GM19193 (cell line): ENCODE data around the gene PKD2.

Experiments used
- POLR2A ChIP-seq: IDR thresholded peaks from 4 replicates; pipeline ENCODE4 v1.6.1; 2011; ENCODE audit not compliant: insufficient read depth, insufficient read length; ENCODE audit errors: extremely low read depth

The PKD2 gene

GRCh38 chr4:87981486-87981885 lies 25.9 kb upstream of the PKD2 start:
- no peak for TF ChIP-seq POLR2A

GRCh38 chr4:87982036-87982435 lies 25.4 kb upstream of the PKD2 start:
- no peak for TF ChIP-seq POLR2A

- TF ChIP-seq POLR2A, result no peak
Measured at GRCh38 chr4:87982446-87983010, 24.9 kb upstream of the PKD2 start.

- no peak for TF ChIP-seq POLR2A
Measured at GRCh38 chr4:87983996-87984395, 23.4 kb upstream of the PKD2 start.

DNA sequence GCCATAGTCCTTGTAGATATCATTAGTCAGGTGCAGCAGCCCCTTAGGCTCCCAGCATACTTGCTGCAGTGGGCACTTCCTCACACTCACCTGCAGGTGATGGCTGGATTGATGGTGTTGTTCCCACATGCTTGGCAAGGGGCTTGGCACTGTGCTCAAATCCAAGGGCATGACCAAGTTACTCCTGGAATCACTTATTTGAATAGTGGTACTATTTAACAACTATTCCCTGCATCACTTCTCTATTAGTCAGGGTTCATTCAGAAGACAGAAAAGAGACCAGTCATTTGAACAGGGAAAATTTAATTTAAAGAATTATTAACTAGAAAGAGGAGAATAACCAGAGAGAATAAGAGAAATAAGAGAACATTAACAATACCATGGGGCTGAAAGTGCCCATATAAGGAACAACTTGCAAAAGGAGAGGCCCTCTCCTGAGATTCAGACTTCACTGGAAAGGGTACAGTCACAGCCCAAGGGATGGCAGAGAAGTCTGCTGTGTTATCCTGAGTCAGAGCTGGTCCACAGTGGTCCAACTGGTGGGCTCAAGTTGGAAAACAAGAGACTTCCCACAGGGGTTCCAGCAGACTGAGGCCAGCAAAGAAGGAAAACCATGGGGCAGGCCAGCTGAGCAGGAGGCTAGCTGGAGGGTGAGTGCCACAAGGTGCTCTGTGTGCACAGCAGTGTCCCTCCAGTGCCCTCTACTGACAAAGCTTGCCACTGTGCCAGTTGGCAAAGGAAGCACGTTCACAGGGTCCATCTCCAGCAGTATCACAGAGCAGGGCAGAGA lies 22.1 kb upstream of the PKD2 start:
- TF ChIP-seq POLR2A, result no peak

GRCh38 chr4:87985887-87986200 lies 21.6 kb upstream of the PKD2 start:
- no peak for TF ChIP-seq POLR2A

DNA sequence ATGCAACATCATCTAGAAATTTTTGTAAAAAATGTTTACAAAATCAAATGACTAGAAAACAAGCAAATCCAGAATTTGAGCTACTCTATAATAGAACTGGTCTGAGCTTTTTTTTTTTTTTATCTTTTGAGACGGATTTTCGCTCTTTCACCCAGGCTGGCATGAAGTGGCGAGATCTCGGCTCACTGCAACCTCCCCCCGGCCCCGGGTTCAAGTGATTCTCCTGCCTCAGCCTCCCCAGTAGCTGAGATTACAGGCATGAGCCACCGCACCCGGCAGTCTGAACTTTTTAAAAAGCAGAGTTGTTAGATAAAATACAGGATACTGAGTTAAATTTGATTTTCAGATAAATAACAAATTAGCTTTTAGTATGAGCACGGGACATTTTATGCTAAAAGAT lies 20.9 kb upstream of the PKD2 start:
- no peak for TF ChIP-seq POLR2A

DNA sequence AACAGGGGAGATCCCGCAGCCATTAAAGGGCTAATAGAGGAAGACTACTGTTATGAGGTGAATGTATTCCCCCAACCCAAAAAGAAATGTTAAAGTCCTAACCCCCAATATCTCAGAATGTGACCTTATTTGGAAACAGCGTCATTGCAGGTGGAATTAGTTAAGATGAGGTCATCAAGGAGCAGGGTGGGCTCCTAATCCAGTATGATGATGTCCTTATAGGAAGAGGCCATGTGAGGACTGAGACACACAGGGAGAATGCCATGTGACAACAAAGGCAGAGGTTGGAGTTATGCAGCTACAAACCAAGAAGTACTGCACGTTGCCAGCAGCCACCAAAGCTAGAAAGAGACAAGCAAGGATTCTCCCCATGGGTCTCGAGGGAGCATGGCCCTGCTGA lies 17.7 kb upstream of the PKD2 start:
- no peak for TF ChIP-seq POLR2A

DNA sequence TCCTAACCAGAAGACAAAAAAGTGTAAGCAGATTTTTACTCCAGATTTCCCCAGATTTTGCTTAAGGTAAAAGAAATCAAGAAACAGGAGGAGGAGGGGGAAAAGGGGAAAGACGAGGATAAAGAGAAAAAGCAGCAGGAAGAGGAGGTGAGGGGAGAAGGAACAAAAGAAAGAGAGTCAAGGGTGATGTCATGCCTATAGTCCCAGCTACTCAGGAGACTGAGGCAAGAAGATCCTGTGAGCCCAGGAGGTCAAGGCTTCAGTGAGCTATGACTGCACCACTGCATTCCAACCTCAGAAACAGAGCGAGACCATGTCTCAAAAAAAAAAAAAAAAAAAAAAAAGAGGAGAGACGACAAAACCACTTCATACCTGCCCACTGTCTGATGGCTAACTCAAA lies 12.0 kb upstream of the PKD2 start:
- no peak for TF ChIP-seq POLR2A

DNA sequence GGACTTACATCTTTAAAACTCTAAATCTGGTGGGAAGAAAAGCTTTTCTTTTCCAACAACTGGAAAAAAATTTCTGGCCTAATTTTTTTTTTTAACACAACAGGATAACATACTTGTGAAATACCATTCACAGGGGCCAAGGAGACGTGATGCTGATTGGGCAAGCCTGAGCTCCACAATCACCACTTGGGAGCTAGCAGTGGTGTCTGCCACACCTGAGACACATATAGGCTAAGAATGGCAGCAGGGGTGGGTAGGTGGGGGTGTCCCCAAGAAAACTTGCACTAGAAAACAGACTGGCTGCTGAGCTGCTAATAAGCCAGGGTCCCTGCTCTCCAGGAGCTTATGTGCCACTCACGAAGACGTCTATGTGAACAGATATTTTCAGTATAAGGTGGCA lies 5.6 kb upstream of the PKD2 start:
- TF ChIP-seq POLR2A, result no peak

DNA sequence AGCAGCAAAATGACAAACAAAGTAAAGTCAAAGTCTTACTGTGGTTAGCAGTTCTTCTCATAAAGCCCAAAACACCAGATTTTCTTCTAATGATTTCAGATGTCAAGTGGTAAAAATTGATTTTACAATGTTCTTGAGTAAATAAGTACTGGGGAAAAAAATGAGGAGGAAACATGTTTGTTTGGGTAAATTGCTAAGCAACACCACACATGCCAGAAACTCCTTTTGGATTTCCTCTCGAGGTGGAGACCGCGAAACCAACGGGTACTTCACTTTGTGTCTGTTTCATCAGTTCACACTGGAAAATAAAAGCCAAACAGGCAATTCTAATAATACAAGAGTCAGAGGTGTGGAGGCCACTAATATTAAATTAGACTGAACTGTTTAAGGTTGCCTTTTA lies 4.6 kb upstream of the PKD2 start:
- TF ChIP-seq POLR2A, result no peak

GRCh38 chr4:88003261-88003660 lies 4.2 kb upstream of the PKD2 start:
- TF ChIP-seq POLR2A, result no peak

DNA sequence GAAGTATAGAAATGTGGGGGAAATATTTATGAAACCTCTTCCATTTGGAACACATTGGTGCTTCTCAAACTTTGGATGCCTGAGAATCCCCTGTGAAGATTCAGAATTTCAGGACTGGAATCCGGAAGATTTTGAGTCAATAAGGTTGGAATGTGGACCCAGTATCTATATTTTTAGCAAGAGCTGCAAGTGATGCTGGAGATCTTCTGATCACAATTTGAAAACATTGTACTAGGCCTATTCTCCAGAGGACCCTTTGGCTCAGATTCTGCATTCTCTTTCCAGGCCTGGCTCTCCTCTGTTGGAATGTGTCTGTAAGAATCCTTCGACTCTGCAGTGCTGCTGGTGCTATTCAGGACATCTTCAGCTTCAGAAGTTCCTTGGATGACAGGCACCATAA lies 2.4 kb upstream of the PKD2 start:
- no peak for TF ChIP-seq POLR2A

DNA sequence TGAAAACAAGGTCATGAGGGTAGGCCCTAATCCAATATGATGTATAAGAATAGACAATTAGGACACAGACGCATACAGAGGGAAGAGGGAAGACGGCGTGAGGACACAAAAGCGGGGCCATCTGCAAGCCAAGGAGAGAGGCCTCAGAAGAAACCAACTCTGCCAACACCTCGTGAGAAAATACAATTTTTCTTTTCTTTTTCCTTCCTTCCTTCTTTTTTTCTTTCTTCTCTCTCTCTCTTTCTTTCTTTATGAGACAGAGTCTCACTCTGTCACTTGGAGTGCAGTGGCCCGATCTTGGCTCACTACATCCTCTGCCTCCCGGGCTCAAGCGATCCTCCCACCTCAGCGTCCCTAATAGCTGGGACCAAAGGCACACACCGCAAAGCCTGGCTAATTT lies 1.5 kb upstream of the PKD2 start:
- no peak for TF ChIP-seq POLR2A

DNA sequence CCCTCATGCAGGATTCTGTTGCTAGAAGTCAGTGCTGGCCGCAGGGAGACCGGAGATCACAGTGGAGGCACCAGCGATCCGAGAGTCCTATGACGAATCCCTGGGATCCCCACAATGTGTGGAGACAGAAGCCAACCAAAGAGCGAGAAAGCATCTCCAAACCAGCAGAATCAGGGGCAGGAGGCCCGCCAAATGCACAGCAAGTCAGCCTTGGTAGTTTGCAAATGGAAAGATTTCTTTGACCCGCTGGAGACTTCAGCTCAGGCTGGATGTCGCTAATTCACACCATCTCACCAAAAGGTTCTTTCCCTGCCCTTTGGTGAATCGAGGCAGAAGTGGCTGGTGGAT lies 505 bp upstream of the PKD2 start:
- no peak for TF ChIP-seq POLR2A

DNA sequence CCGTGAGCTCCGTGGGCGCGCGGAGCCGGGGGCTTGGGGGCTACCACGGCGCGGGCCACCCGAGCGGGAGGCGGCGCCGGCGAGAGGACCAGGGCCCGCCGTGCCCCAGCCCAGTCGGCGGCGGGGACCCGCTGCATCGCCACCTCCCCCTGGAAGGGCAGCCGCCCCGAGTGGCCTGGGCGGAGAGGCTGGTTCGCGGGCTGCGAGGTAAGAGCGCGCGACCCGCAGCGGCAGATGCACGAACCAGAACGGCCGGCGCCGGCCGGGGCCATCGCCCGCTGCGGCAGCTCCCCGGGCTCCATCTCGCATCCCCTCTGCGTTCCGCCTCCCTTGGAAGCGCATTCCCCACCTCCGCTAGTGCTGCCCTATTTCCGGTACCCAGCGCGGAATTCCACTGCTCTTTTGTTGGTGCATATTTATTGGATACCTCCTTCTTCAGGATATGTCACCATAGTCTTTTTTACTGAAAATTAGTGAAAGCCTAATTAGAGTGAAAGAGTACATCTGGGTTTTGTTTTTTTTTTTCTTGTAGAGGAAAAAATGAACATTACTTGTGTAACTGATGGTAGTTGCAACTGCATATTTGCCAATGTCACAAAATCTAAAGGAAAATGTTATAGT lies 797 bp downstream of the PKD2 start:
- TF ChIP-seq POLR2A, result no peak

GRCh38 chr4:88008743-88009171 lies 1.3 kb downstream of the PKD2 start:
- no peak for TF ChIP-seq POLR2A

- TF ChIP-seq POLR2A, result no peak
Measured at GRCh38 chr4:88009871-88010270, 2.4 kb downstream of the PKD2 start.

GRCh38 chr4:88010966-88011365 lies 3.5 kb downstream of the PKD2 start:
- no peak for TF ChIP-seq POLR2A
